ENCODE measurements around the gene VTA1. TPM values are rescaled to one million over a fixed set of nuclear protein-coding genes. Genes with fewer than 3 reads are reported as not detected.

The VTA1 gene
- polyA plus RNA-seq, 3 donors: 15.9 to 97.3 (median 74.8) TPM

DNA sequence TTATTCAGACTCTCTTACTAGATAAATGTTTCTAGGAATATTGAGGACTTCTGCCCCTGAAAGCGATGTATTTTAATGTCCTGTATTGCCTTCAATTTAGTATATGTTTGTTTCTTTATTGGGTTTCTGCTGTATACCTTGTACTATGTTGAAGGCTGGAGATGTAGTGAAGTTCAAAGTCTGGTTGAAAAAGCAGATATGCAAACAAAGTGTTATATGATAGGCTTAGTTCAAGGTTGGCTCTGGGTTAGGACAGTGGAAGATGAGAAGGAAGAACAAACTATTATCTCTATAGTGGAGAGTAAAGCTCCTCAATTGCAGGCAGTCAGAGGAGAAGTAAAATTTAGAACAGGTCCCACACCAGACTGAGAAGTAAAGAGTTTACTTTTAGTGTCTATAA lies 118.4 kb downstream of the VTA1 start:
- no peak for DNase-seq
- no peaks in the 10 kb centered on the region for H3K36me3 Mint-ChIP-seq
- H3K4me2 ChIP-seq (replicated peaks; ENCODE audit: extremely low read depth, low read length, poor library complexity, severe bottlenecking): no peak overlapping the region
- no peak overlapping the region for H3K9ac ChIP-seq (ENCODE audit: insufficient read depth, low read length, poor library complexity, severe bottlenecking)
- H3K27ac ChIP-seq (ENCODE audit: low read depth in 1 of 2, low read length in 2 of 2): no peak overlapping the region
- no peaks in the 10 kb centered on the region for H3K36me3 ChIP-seq (replicated peaks in 1 of 2; ENCODE audit: control insufficient read depth in 1 of 2, insufficient read depth in 2 of 2, low read length in 2 of 2)
- H3K9me3 Mint-ChIP-seq: peaks cover 0 to 2% (median 0%) of the 10 kb centered on the region in 7 donors
- no peaks in the 10 kb centered on the region for H3K27me3 ChIP-seq (ENCODE audit: control insufficient read depth in 2 of 2, insufficient read depth in 2 of 2, low read length in 2 of 2)
- TF ChIP-seq, protein P1, sequence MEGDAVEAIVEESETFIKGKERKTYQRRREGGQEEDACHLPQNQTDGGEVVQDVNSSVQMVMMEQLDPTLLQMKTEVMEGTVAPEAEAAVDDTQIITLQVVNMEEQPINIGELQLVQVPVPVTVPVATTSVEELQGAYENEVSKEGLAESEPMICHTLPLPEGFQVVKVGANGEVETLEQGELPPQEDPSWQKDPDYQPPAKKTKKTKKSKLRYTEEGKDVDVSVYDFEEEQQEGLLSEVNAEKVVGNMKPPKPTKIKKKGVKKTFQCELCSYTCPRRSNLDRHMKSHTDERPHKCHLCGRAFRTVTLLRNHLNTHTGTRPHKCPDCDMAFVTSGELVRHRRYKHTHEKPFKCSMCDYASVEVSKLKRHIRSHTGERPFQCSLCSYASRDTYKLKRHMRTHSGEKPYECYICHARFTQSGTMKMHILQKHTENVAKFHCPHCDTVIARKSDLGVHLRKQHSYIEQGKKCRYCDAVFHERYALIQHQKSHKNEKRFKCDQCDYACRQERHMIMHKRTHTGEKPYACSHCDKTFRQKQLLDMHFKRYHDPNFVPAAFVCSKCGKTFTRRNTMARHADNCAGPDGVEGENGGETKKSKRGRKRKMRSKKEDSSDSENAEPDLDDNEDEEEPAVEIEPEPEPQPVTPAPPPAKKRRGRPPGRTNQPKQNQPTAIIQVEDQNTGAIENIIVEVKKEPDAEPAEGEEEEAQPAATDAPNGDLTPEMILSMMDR (IDR thresholded peaks at IDR 0.05): no peak
- H3K27me3 Mint-ChIP-seq (ENCODE audit: low read depth in 3 of 3): peaks cover 0 to 5% (median 0%) of the 10 kb centered on the region in 3 donors
- H3K4me1 Mint-ChIP-seq: no peaks in the 10 kb centered on the region
- no peaks in the 10 kb centered on the region for H3K9me3 ChIP-seq (replicated peaks in 1 of 2; ENCODE audit: control insufficient read depth in 1 of 2, insufficient read depth in 1 of 2, low read length in 2 of 2)
- H3K4me1 ChIP-seq (ENCODE audit: control insufficient read depth in 1 of 2, insufficient read depth in 2 of 2, low read length in 2 of 2): no peaks in the 10 kb centered on the region
- H2AFZ ChIP-seq (ENCODE audit: insufficient read depth, low read depth, low read length, poor library complexity, severe bottlenecking): no peak overlapping the region
- intact Hi-C loops (cut with micrococcal nuclease): no loop called here
- H3K4me3 ChIP-seq (replicated peaks in 1 of 3; ENCODE audit: low read depth in 2 of 3, low read length in 3 of 3): no peak overlapping the region
- no peak overlapping the region for H3K4me3 Mint-ChIP-seq
- no peaks in the 10 kb centered on the region for H4K20me1 ChIP-seq (ENCODE audit: insufficient read depth, low read length)
- no CpG with 5 or more reads among the region's 1 CpG for WGBS (ENCODE audit: insufficient coverage)
- no peak overlapping the region for H3K27ac Mint-ChIP-seq
- H3K79me2 ChIP-seq (ENCODE audit: insufficient read depth, low read length): no peaks in the 10 kb centered on the region

DNA sequence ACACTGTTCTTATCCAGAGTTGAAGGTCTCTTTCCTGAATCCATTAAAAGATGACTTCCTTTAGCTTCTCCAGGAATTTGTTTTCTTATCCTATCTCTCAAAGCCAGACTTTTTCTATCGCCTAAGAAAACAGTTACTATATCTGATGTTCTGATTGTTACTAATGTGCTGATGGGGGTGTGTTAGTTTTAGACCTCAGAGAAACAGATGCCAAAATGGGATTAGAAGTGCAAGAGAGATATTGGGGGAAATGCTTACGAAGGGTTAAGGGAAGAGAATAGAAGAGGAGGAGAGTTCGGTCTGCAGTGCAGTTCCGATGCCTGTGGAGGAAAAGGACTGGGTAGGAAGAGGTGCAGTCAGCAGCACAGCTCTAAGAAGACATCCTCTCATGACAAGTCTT lies 119.0 kb downstream of the VTA1 start:
- no peaks in the 10 kb centered on the region for H3K36me3 ChIP-seq (replicated peaks in 1 of 2; ENCODE audit: control insufficient read depth in 1 of 2, insufficient read depth in 2 of 2, low read length in 2 of 2)
- no peaks in the 10 kb centered on the region for H3K9me3 ChIP-seq (replicated peaks in 1 of 2; ENCODE audit: control insufficient read depth in 1 of 2, insufficient read depth in 1 of 2, low read length in 2 of 2)
- no peaks in the 10 kb centered on the region for H3K27me3 ChIP-seq (ENCODE audit: control insufficient read depth in 2 of 2, insufficient read depth in 2 of 2, low read length in 2 of 2)
- peaks cover 0 to 5% (median 0%) of the 10 kb centered on the region in 3 donors for H3K27me3 Mint-ChIP-seq (ENCODE audit: low read depth in 3 of 3)
- H4K20me1 ChIP-seq (ENCODE audit: insufficient read depth, low read length): no peaks in the 10 kb centered on the region
- no peak overlapping the region for H3K4me2 ChIP-seq (replicated peaks; ENCODE audit: extremely low read depth, low read length, poor library complexity, severe bottlenecking)
- no peak overlapping the region for H3K27ac Mint-ChIP-seq
- TF ChIP-seq, protein P1 (IDR thresholded peaks at IDR 0.05): no peak
- no peaks in the 10 kb centered on the region for H3K4me1 Mint-ChIP-seq
- H3K4me3 ChIP-seq (replicated peaks in 1 of 3; ENCODE audit: low read depth in 2 of 3, low read length in 3 of 3): no peak overlapping the region
- peaks cover 0 to 2% (median 0%) of the 10 kb centered on the region in 7 donors for H3K9me3 Mint-ChIP-seq
- no peak overlapping the region for H3K4me3 Mint-ChIP-seq
- no peaks in the 10 kb centered on the region for H3K36me3 Mint-ChIP-seq
- intact Hi-C loops (cut with micrococcal nuclease): no loop called here
- no peak overlapping the region for H3K9ac ChIP-seq (ENCODE audit: insufficient read depth, low read length, poor library complexity, severe bottlenecking)
- H3K4me1 ChIP-seq (ENCODE audit: control insufficient read depth in 1 of 2, insufficient read depth in 2 of 2, low read length in 2 of 2): no peaks in the 10 kb centered on the region
- H2AFZ ChIP-seq (ENCODE audit: insufficient read depth, low read depth, low read length, poor library complexity, severe bottlenecking): no peak overlapping the region
- H3K79me2 ChIP-seq (ENCODE audit: insufficient read depth, low read length): no peaks in the 10 kb centered on the region
- no peak for DNase-seq
- 92% methylated on average over 2 of the region's 4 CpGs for WGBS (ENCODE audit: insufficient coverage)
- no peak overlapping the region for H3K27ac ChIP-seq (ENCODE audit: low read depth in 1 of 2, low read length in 2 of 2)
